Karpas-422 (cell line): ENCODE results near the gene SAMD15. TPM values are rescaled to one million over a fixed set of nuclear protein-coding genes. Genes with fewer than 3 reads are reported as not detected.
A peak's percentile ranks its signal among the peaks of the same experiment; 100 is the strongest.
"Not testable (repeated sequence)": the region's sequence is repeated elsewhere in the genome, so short reads cannot be mapped to it uniquely, and the experiment has no call there.

ENCODE experiments used
- DNase-seq: peaks from one replicate; pipeline ENCODE4 v3.0.0-alpha.2; 2015
- H2AFZ ChIP-seq: fragments of 200-600 bp; sonication (generic); 2 replicates; pipeline ENCODE4 v1.6.1; 2014; ENCODE audit warnings: antibody characterized with exemption, low read length, mixed read lengths
- H3K27ac ChIP-seq: fragments of 200-600 bp; sonication (generic); 2 replicates; pipeline ENCODE4 v1.5.1; 2014; ENCODE audit warnings: mild to moderate bottlenecking, low read length, moderate library complexity
- H3K27me3 ChIP-seq: fragments of 200-600 bp; sonication (generic); 2 replicates; pipeline ENCODE4 v1.6.1; 2014; ENCODE audit warnings: low read length, mixed read lengths
- H3K36me3 ChIP-seq: fragments of 200-600 bp; sonication (generic); 2 replicates; pipeline ENCODE4 v1.6.1; 2014; ENCODE audit warnings: low read length, mixed read lengths; ENCODE audit not compliant: insufficient read depth
- H3K4me1 ChIP-seq: fragments of 200-600 bp; sonication (generic); 2 replicates; pipeline ENCODE4 v1.6.1; 2014; ENCODE audit warnings: mild to moderate bottlenecking, low read length, mixed read lengths
- H3K4me2 ChIP-seq: fragments of 200-600 bp; sonication (generic); 2 replicates; pipeline ENCODE4 v1.6.1; 2014; ENCODE audit warnings: low read length, low read depth, mild to moderate bottlenecking; ENCODE audit not compliant: poor library complexity, severe bottlenecking
- H3K4me3 ChIP-seq: fragments of 200-600 bp; sonication (generic); 2 replicates; pipeline ENCODE4 v1.5.1; 2014; ENCODE audit warnings: mild to moderate bottlenecking, antibody characterized with exemption, low read length, mixed read lengths
- H3K79me2 ChIP-seq: fragments of 200-600 bp; sonication (generic); 2 replicates; pipeline ENCODE4 v1.6.1; 2014; ENCODE audit warnings: mild to moderate bottlenecking, low read length, mixed read lengths
- H3K9ac ChIP-seq: fragments of 200-600 bp; sonication (generic); 2 replicates; pipeline ENCODE4 v1.6.0; 2014; ENCODE audit warnings: low read length
- H3K9me2 ChIP-seq: fragments of 200-600 bp; sonication (generic), shearing (Covaris generic); replicated peaks from 2 replicates; pipeline ENCODE4 v1.6.0; 2014; ENCODE audit warnings: mild to moderate bottlenecking, low read length, moderate library complexity; ENCODE audit not compliant: insufficient read depth
- H3K9me3 ChIP-seq: fragments of 300-700, 200-600 bp; sonication (generic); 2 replicates; pipeline ENCODE4 v1.6.1; 2014; ENCODE audit warnings: low read length, mixed read lengths
- H4K20me1 ChIP-seq: fragments of 200-600 bp; sonication (generic); 2 replicates; pipeline ENCODE4 v1.6.1; 2014; ENCODE audit warnings: mild to moderate bottlenecking, antibody characterized with exemption, low read length, low read depth; ENCODE audit not compliant: insufficient read depth
- total RNA-seq: library from RNA; depleted of rRNA; stranded (reverse); fragments of >200 nt; shearing (Covaris generic); gene quantifications from 2 replicates; pipeline ENCODE4 v1.2.3, GENCODE V29; 2014; ENCODE audit warnings: low replicate concordance; rRNA removed

SAMD15 gene
- 2.2 and 3.3 TPM in 2 replicates for total RNA-seq

GRCh38 chr14:77376771-77377501 lies at the start of gene SAMD15, which contains the start of gene TMED8:
Gene SAMD15, plus strand, starts transcription at chr14:77377379. Its CDS starts 40 bp downstream, at chr14:77377419.
Gene TMED8, minus strand, starts transcription at chr14:77377094. Its CDS starts 41 bp downstream, at chr14:77377053.
- H3K27me3 ChIP-seq = no peaks in the 10 kb centered on the region
- H3K9ac ChIP-seq = peak within 1 kb of the TSS; percentile 88
- H3K9me2 ChIP-seq = no peaks in the 10 kb centered on the region
- H3K4me2 ChIP-seq = peak within 1 kb of the TSS; percentile 89
- H2AFZ ChIP-seq = peak within 1 kb of the TSS; percentile 92
- H3K9me3 ChIP-seq = no peaks in the 10 kb centered on the region
- no peaks in the 10 kb centered on the region for H4K20me1 ChIP-seq
- peak; percentile 96 for DNase-seq
- peaks cover 10% of the 10 kb centered on the region; the same call in 1 of the 2 replicates for H3K36me3 ChIP-seq
- H3K27ac ChIP-seq = peak within 1 kb of the TSS; percentile 92
- peaks cover 46% of the 10 kb centered on the region for H3K4me1 ChIP-seq
- peaks cover 39% of the 10 kb centered on the region for H3K79me2 ChIP-seq
- H3K4me3 ChIP-seq = peak within 1 kb of the TSS; percentile 90

GRCh38 chr14:77329872-77330271 lies 47.3 kb upstream of the SAMD15 start:
- no peaks in the 10 kb centered on the region for H3K79me2 ChIP-seq
- DNase-seq = no peak

GRCh38 chr14:77335576-77335975 lies 41.6 kb upstream of the SAMD15 start:
- Histone ChIP-seq H3K9ac (no peak overlapping the region), H2AFZ (no peak overlapping the region), H4K20me1 (no peaks in the 10 kb centered on the region), H3K27me3 (no peaks in the 10 kb centered on the region), H3K4me3 (no peak overlapping the region), H3K36me3 (peaks cover 31% of the 10 kb centered on the region), H3K9me3 (no peaks in the 10 kb centered on the region), H3K4me2 (no peak overlapping the region), H3K27ac (no peak overlapping the region), H3K4me1 (no peaks in the 10 kb centered on the region), H3K9me2 (no peaks in the 10 kb centered on the region), H3K79me2 (no peaks in the 10 kb centered on the region)
- no peak for DNase-seq

More at GRCh38 chr14:77329872-77330271, 47.3 kb upstream of the SAMD15 start:
- Histone ChIP-seq H3K36me3 (peaks cover 4% of the 10 kb centered on the region), H3K4me1 (no peaks in the 10 kb centered on the region), H3K27ac (no peak overlapping the region), H3K4me2 (no peak overlapping the region), H3K27me3 (no peaks in the 10 kb centered on the region), H3K9me2 (no peaks in the 10 kb centered on the region), H3K4me3 (no peak overlapping the region), H2AFZ (no peak overlapping the region), H3K9ac (no peak overlapping the region), H4K20me1 (no peaks in the 10 kb centered on the region), H3K9me3 (no peaks in the 10 kb centered on the region)

GRCh38 chr14:77337255-77337654 lies 39.9 kb upstream of the SAMD15 start:
- H3K4me1 ChIP-seq, H3K9me3 ChIP-seq, H3K27me3 ChIP-seq, H3K27ac ChIP-seq, H3K4me3 ChIP-seq, H3K9me2 ChIP-seq, H3K9ac ChIP-seq, H2AFZ ChIP-seq, H4K20me1 ChIP-seq, DNase-seq, H3K79me2 ChIP-seq, H3K4me2 ChIP-seq: not testable (repeated sequence)
- H3K36me3 ChIP-seq = peaks cover 45% of the 10 kb centered on the region

- no peaks in the 10 kb centered on the region for H3K9me3 ChIP-seq
- H3K9ac ChIP-seq = no peak overlapping the region
- no peaks in the 10 kb centered on the region for H3K79me2 ChIP-seq
- no peak for DNase-seq
- no peaks in the 10 kb centered on the region for H3K9me2 ChIP-seq
- no peak overlapping the region for H3K4me3 ChIP-seq
- no peaks in the 10 kb centered on the region for H4K20me1 ChIP-seq
- no peaks in the 10 kb centered on the region for H3K27me3 ChIP-seq
- H3K4me1 ChIP-seq = no peaks in the 10 kb centered on the region
- H3K4me2 ChIP-seq = no peak overlapping the region
- peaks cover 45% of the 10 kb centered on the region for H3K36me3 ChIP-seq
- no peak overlapping the region for H3K27ac ChIP-seq
- no peak overlapping the region for H2AFZ ChIP-seq
These were observed 39.3 kb upstream of the SAMD15 start for GRCh38 chr14:77337880-77338279.

GRCh38 chr14:77338302-77338701 lies 38.9 kb upstream of the SAMD15 start:
- no peaks in the 10 kb centered on the region for H3K79me2 ChIP-seq
- no peaks in the 10 kb centered on the region for H4K20me1 ChIP-seq
- no peak overlapping the region for H3K9ac ChIP-seq
- DNase-seq = no peak
- no peak overlapping the region for H3K27ac ChIP-seq
- no peaks in the 10 kb centered on the region for H3K4me1 ChIP-seq
- H3K4me2 ChIP-seq = no peak overlapping the region
- no peaks in the 10 kb centered on the region for H3K9me3 ChIP-seq
- no peak overlapping the region for H2AFZ ChIP-seq
- no peaks in the 10 kb centered on the region for H3K27me3 ChIP-seq
- H3K4me3 ChIP-seq = no peak overlapping the region
- peaks cover 45% of the 10 kb centered on the region for H3K36me3 ChIP-seq
- H3K9me2 ChIP-seq = no peaks in the 10 kb centered on the region

- peaks cover 43% of the 10 kb centered on the region; the same call in 1 of the 2 replicates for H3K36me3 ChIP-seq
- no peaks in the 10 kb centered on the region for H3K27me3 ChIP-seq
- H3K4me2 ChIP-seq = no peak overlapping the region
- no peak overlapping the region for H3K27ac ChIP-seq
- H2AFZ ChIP-seq = no peak overlapping the region
- H3K9me2 ChIP-seq = no peaks in the 10 kb centered on the region
- no peak for DNase-seq
- no peak overlapping the region for H3K9ac ChIP-seq
- no peaks in the 10 kb centered on the region for H4K20me1 ChIP-seq
- 0 out of 2 replicates have a peak, but pooled peaks cover 3% of the 10 kb centered on the region for H3K79me2 ChIP-seq
- peaks cover 6% of the 10 kb centered on the region for H3K4me1 ChIP-seq
- H3K4me3 ChIP-seq = no peak overlapping the region
- H3K9me3 ChIP-seq = no peaks in the 10 kb centered on the region
These were observed 37.8 kb upstream of the SAMD15 start for GRCh38 chr14:77339407-77339806.

- Histone ChIP-seq H3K4me2 (no peak overlapping the region), H3K4me1 (peaks cover 11% of the 10 kb centered on the region), H3K9me3 (no peaks in the 10 kb centered on the region), H3K36me3 (peaks cover 41% of the 10 kb centered on the region; the same call in 1 of the 2 replicates), H3K79me2 (0 out of 2 replicates have a peak, but pooled peaks cover 3% of the 10 kb centered on the region), H3K4me3 (no peak overlapping the region), H2AFZ (no peak overlapping the region), H3K27me3 (no peaks in the 10 kb centered on the region), H3K9ac (no peak overlapping the region), H4K20me1 (no peaks in the 10 kb centered on the region), H3K9me2 (no peaks in the 10 kb centered on the region), H3K27ac (no peak overlapping the region)
- DNase-seq = no peak
These were observed 36.8 kb upstream of the SAMD15 start for GRCh38 chr14:77340389-77340788.
